GM15510 (cell line): ENCODE measurements around the gene PTX3.

ENCODE experiments used
- POLR2A ChIP-seq: IDR thresholded peaks from 3 replicates; pipeline ENCODE4 v1.6.1; 2011; ENCODE audit warnings: borderline replicate concordance; ENCODE audit not compliant: insufficient read length; ENCODE audit errors: extremely low read depth

PTX3 gene

GRCh38 chr3:157436583-157437291 is at the start of gene PTX3:
TSS of gene PTX3 (plus strand) at chr3:157436850. CDS start at chr3:157436934, 84 bp downstream.
- TF ChIP-seq POLR2A: no peak

DNA sequence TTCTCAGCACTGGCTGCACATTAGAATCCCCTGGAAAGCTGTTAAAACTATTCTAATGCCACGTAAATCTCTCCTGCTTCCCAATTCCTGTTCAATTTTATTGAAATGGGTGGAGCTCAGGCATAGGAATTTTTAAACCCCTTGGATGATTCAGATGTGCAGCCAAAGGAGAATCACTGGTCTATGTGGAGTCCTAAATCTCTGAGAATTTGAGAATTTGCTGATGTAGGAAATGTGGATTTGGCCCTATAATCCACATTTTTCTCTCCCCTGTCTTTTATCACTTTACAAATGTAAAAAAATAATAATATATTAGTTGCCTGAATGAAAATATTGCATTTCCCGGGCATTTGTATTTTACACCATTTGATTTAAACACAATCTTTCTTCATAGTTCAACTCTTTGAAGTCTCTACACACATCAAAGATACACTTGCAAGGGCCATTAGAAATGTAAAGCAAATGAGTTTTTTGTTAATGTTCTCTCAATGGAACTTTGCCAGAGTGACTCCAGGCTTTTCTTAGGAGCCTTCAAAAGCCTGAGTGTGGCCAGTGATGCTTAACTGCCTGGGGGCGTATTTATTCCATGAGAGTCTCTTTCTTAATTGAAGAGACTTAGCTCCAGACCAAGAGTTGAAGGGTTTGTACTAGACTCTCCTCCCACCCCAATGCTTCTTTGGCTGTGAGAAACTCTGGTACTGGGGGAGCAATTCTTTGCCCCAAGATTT is 48.8 kb upstream of the PTX3 start:
- no peak for TF ChIP-seq POLR2A

- no peak for TF ChIP-seq POLR2A
Observed at GRCh38 chr3:157388976-157389375, 47.7 kb upstream of the PTX3 start.

GRCh38 chr3:157390713-157391515 is 45.7 kb upstream of the PTX3 start:
- TF ChIP-seq POLR2A: no peak

GRCh38 chr3:157392104-157392503 is 44.5 kb upstream of the PTX3 start:
- no peak for TF ChIP-seq POLR2A

- no peak for TF ChIP-seq POLR2A
Observed at GRCh38 chr3:157393113-157393512, 43.5 kb upstream of the PTX3 start.

- TF ChIP-seq POLR2A: no peak
Observed at GRCh38 chr3:157394411-157394810, 42.2 kb upstream of the PTX3 start.

DNA sequence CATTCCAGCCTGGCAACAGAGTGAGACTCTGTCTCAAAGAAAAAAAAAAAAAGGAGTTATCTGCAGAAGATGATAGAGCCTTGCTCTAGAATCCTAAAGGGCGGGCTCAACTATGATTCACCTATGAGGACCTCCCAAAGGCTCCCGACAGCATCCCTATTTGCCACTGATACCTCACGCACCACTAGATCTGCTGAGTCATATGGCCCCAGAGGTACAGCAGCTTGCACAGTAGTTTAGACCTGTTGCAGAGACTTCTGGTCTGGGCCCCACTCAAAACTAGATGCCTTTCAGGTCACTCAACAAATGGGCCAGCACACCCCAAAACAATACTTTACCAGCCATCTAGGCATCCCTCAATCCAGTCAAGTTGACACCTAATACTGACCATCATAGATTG is 38.1 kb upstream of the PTX3 start:
- no peak for TF ChIP-seq POLR2A

GRCh38 chr3:157404381-157404780 is 32.3 kb upstream of the PTX3 start:
- TF ChIP-seq POLR2A: no peak

GRCh38 chr3:157405457-157405856 is 31.2 kb upstream of the PTX3 start:
- no peak for TF ChIP-seq POLR2A

GRCh38 chr3:157406394-157406793 is 30.3 kb upstream of the PTX3 start:
- TF ChIP-seq POLR2A: no peak

DNA sequence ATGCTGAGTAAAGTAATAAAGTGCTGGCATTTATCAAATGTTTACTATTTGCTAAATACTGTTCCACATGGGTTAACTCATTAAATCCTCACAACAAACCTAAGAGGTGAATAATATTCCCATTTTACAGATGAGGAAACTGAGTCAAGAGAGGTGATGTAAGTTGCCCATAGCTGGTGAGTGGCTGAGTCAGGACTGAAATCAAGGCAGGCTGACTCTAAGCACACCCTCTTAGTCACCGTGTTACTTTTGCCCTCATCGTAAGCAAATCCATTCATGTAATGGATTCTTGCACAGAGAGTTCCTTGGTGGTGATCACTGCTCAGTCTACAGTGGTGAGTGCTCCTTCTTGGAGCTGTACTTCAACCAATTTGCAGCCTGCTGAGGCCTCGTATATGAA is 28.9 kb upstream of the PTX3 start:
- TF ChIP-seq POLR2A: no peak

GRCh38 chr3:157408499-157409149 is 28.0 kb upstream of the PTX3 start:
- no peak for TF ChIP-seq POLR2A

DNA sequence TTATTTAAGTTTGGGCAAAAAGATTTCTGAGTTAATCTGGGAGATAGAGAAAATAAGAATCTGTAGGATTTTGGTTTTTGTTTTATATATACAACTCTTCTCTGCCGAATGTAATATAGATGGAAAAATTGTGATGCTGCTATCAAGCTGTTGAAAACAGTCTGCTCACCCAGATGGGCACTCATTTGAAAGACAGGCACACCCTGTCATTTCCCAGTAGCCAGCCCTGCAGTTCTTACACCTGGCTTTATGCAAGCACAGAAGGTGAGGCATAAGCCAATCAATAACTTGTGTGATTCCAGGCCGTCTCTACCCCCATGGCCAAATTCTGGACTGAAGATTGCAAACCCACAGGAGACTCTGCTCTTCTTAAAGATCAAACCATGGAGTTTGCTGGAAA is 27.1 kb upstream of the PTX3 start:
- no peak for TF ChIP-seq POLR2A

DNA sequence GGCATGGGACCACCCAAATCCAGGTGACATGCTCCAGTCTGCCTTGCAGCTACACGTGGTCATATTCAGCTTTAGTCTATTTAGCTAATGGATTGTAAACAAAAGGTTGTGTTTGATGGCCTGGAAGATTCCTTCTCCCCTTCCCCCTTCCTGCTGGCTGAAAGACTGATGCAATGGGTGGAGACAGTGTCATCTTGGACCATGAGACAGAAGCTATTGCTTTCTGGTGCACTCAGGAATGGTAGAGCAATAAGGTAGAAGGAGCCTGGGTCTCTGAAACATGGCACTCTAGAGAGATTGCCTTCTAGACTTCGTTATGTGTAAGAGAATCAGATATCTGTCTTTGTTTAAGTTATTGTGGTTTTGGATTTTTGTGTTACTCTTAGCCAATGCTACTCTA is 25.7 kb upstream of the PTX3 start:
- TF ChIP-seq POLR2A: no peak
